GM12878 (cell line): ENCODE measurements around the gene EMILIN2. TPM values are rescaled to one million over a fixed set of nuclear protein-coding genes. Genes with fewer than 3 reads are reported as not detected.

Experiments used
- ATAC-seq: fragments of 200-7000 bp; cut with Tn5 transposase; 3 replicates; pipeline ENCODE4 v1.9.1; 2020; ENCODE audit warnings: mild to moderate bottlenecking, moderate library complexity
- BruUV-seq: library from RNA; stranded (reverse); fragments of 400-500 nt; replicated peaks from 2 replicates; lab custom pipeline; 2021; lab: Mats Ljungman, UMichigan
- CTCF ChIA-PET: fragments of 300-600 bp; sonication (Branson Sonifier 250); formaldehyde crosslinking; extraction: SDS; loops from one replicate; lab custom pipeline; 2021; ENCODE audit warnings: inconsistent platforms; lab: Yijun Ruan, JAX
- POLR2A ChIA-PET: fragments of 350-600 bp; formaldehyde crosslinking; extraction: SDS; loops from one replicate; lab custom pipeline; 2021; ENCODE audit warnings: inconsistent platforms; lab: Charles Lee
- RAD21 ChIA-PET: fragments of 300-600 bp; sonication (Branson Sonifier 250); formaldehyde crosslinking; loops from one replicate; lab custom pipeline; 2023; ENCODE audit warnings: antibody characterized with exemption; ENCODE audit not compliant: unreplicated experiment; lab: Charles Lee
- SMC1A ChIA-PET: fragments of 300-600 bp; sonication (Branson Sonifier 250); formaldehyde crosslinking; loops from one replicate; lab custom pipeline; 2023; ENCODE audit not compliant: unreplicated experiment, uncharacterized antibody; lab: Charles Lee
- DNase-seq: peaks from one replicate; pipeline ENCODE4 v3.0.0-alpha.2; 2011; ENCODE audit warnings: low read depth, low spot score
- FAIRE-seq: peaks from 3 replicates; lab custom pipeline; 2011; peaks lifted over from hg19 to GRCh38; lab: Jason Lieb, UNC
- H2AFZ ChIP-seq: 2 replicates; pipeline ENCODE4 v1.6.0; 2011; ENCODE audit warnings: low read depth, low read length, control low read depth; ENCODE audit not compliant: control insufficient read depth
- H3K27ac ChIP-seq: 2 replicates; pipeline ENCODE4 v1.5.1; 2011; ENCODE audit warnings: control low read depth; ENCODE audit not compliant: control insufficient read depth, insufficient read depth
- H3K27me3 ChIP-seq, 2 experiments: replicated peaks in 1 of 2; 2 replicates each; pipeline versions ENCODE4 v1.6.0 to v1.6.1; 2011; ENCODE audit warnings: low read length in 1 of 2; ENCODE audit not compliant: control insufficient read depth in 2 of 2, insufficient read depth in 2 of 2
- H3K36me3 ChIP-seq, 2 experiments: 2 replicates each; pipeline ENCODE4 v1.5.1; 2011; ENCODE audit warnings: low read length in 1 of 2; ENCODE audit not compliant: control insufficient read depth in 2 of 2, insufficient read depth in 2 of 2
- H3K4me1 ChIP-seq: 2 replicates; pipeline ENCODE4 v1.6.1; 2011; ENCODE audit warnings: mild to moderate bottlenecking, low read length, moderate library complexity, mixed read lengths; ENCODE audit not compliant: control insufficient read depth, insufficient read depth
- H3K4me2 ChIP-seq: 2 replicates; pipeline ENCODE4 v1.6.0; 2011; ENCODE audit warnings: control low read depth; ENCODE audit not compliant: control insufficient read depth, insufficient read depth
- H3K4me3 ChIP-seq: fragments of 200-600 bp; sonication (generic); 2 replicates; pipeline ENCODE4 v1.5.1; 2016
- H3K79me2 ChIP-seq: 2 replicates; pipeline ENCODE4 v1.6.0; 2011; ENCODE audit warnings: low read length; ENCODE audit not compliant: control insufficient read depth, insufficient read depth
- H3K9ac ChIP-seq: 2 replicates; pipeline ENCODE4 v1.8.0; 2011; ENCODE audit warnings: low read length, control low read depth, mixed read lengths; ENCODE audit not compliant: control insufficient read depth, insufficient read depth
- H3K9me3 ChIP-seq: replicated peaks from 3 replicates; pipeline ENCODE4 v1.5.1; 2011; ENCODE audit warnings: mild to moderate bottlenecking, low read length; ENCODE audit not compliant: control insufficient read depth, insufficient read depth
- H4K20me1 ChIP-seq: 2 replicates; pipeline ENCODE4 v1.6.0; 2011; ENCODE audit not compliant: control insufficient read depth, insufficient read depth
- BACH1 ChIP-seq: fragments of 450-650 bp; IDR thresholded peaks from 2 replicates; pipeline ENCODE4 v1.6.1; 2017; ENCODE audit warnings: mild to moderate bottlenecking, borderline replicate concordance
- BMI1 ChIP-seq: fragments of 450-650 bp; IDR thresholded peaks from 2 replicates; pipeline ENCODE4 v1.6.1; 2016; ENCODE audit warnings: mild to moderate bottlenecking, moderate library complexity, borderline replicate concordance
- CBFB ChIP-seq: IDR thresholded peaks from 2 replicates; pipeline ENCODE4 v1.6.1; 2016; ENCODE audit warnings: antibody characterized with exemption, low read depth
- CHD2 ChIP-seq: IDR thresholded peaks from 2 replicates; pipeline ENCODE4 v1.6.1; 2011; ENCODE audit warnings: low read depth, low read length, improper control_type of control experiment, borderline replicate concordance
- FOXM1 ChIP-seq: IDR thresholded peaks from 2 replicates; pipeline ENCODE4 v1.6.1; 2012; ENCODE audit warnings: low read depth, mild to moderate bottlenecking, inconsistent platforms, low read length, moderate library complexity
- GABPA ChIP-seq: IDR thresholded peaks from 2 replicates; pipeline ENCODE4 v1.6.1; 2014; ENCODE audit warnings: antibody characterized with exemption, low read depth, mild to moderate bottlenecking, inconsistent platforms
- IKZF2 ChIP-seq, 2 experiments: fragments of 450-650 bp; IDR thresholded peaks; 2 replicates each; pipeline ENCODE4 v1.6.1; 2017; ENCODE audit warnings: mild to moderate bottlenecking in 2 of 2, moderate library complexity in 2 of 2
- KAT2A ChIP-seq: conservative IDR thresholded peaks from 2 replicates; pipeline ENCODE4 v1.6.1; 2011; ENCODE audit warnings: low read depth, low read length; ENCODE audit not compliant: control insufficient read depth
- KDM1A ChIP-seq: fragments of 200-600 bp; sonication (generic); IDR thresholded peaks from 2 replicates; pipeline ENCODE4 v1.6.1; 2016; ENCODE audit warnings: borderline replicate concordance
- MXI1 ChIP-seq: fragments of 150-350 bp; IDR thresholded peaks from 2 replicates; pipeline ENCODE4 v1.6.1; 2011; ENCODE audit warnings: low read depth, mild to moderate bottlenecking, inconsistent platforms, low read length, improper control_type of control experiment
- NBN ChIP-seq: fragments of 450-650 bp; IDR thresholded peaks from 2 replicates; pipeline ENCODE4 v1.6.1; 2016
- NR2C1 ChIP-seq: fragments of 450-650 bp; IDR thresholded peaks from 2 replicates; pipeline ENCODE4 v1.6.1; 2017; ENCODE audit warnings: antibody characterized with exemption, mild to moderate bottlenecking, moderate library complexity
- PAX5 ChIP-seq: IDR thresholded peaks from 2 replicates; pipeline ENCODE4 v1.6.1; 2011; ENCODE audit warnings: low read depth, low read length, borderline replicate concordance
- RUNX3 ChIP-seq: IDR thresholded peaks from 2 replicates; pipeline ENCODE4 v1.6.1; 2012; ENCODE audit warnings: low read length, inconsistent platforms
- WGBS: methylation state at CpG from one replicate; pipeline ENCODE4 v1.1.6; 2016; ENCODE audit warnings: low lambda C conversion rate; ENCODE audit not compliant: insufficient replicate concordance, insufficient coverage; ENCODE audit errors: missing lambda C conversion rate; 5-methylcytosine and 5-hydroxymethylcytosine counted together
- in situ Hi-C: fragments of 300-500 bp; cut with MboI; formaldehyde crosslinking; loops from 9 replicates; pipeline ENCODE4 v1.14.3; 2018; ENCODE audit warnings: mixed read lengths
- intact Hi-C: fragments of 100-400 bp; cut with micrococcal nuclease; formaldehyde crosslinking; loops from one replicate; pipeline ENCODE4 v1.14.2; 2022; ENCODE audit not compliant: unreplicated experiment
- polyA plus RNA-seq, 11 experiments: library from polyadenylated mRNA; depleted of rRNA in 4 of 11; unstranded in 6 of 11; stranded (reverse) in 5 of 11; fragments of >200 nt; fragmentation: Nextera tagmentation in 4 of 11; fragmentation: Illumina TruSeq in 1 of 11; extraction: Ambion mirVana in 4 of 11; extraction: Trizol in 1 of 11; gene quantifications; 1 replicate in 1 of 11; 2 replicates in 10 of 11; pipeline versions ENCODE4 v1.2.1 to v1.2.3, GENCODE V29; 2011 to 2016; ENCODE audit warnings: inconsistent platforms in 2 of 11, missing spikeins in 2 of 11, low read depth in 1 of 11
- total RNA-seq, 4 experiments: library from RNA; depleted of rRNA in 3 of 4; stranded (reverse); fragments of >200 nt in 3 of 4; fragmentation: Illumina TruSeq in 1 of 4; extraction: Trizol in 1 of 4; gene quantifications; 2 replicates each; pipeline versions ENCODE4 v1.2.1 to v1.2.3, GENCODE V29; 2013 to 2021

The EMILIN2 gene
- total and polyA plus RNA-seq, 10 of the 15 experiments (the other 5 are each of a cell fraction or from before 2014, with no cell fraction given), result 0.58 to 18.4 (median 5.9) TPM

DNA sequence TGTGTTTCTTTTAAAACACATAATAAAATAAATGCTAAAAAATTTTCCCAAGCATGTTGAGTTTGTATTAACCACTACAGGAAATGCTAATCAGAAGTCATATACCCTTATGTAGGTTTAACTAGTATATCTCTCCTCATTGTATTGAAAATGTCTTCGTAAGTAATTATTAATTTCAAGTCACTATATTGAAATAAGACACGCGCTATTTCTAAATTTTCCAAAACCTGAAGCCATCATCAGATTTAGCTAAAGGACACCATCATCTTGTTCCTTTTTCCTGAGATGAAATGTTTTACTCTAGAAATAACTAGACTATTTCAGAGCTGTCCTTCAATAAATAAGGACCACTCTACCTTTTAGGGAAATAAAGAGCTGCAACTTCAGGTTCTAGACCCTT, 87.2 kb downstream of the EMILIN2 start (continued):
- TF ChIP-seq BACH1, result no peak
- TF ChIP-seq KDM1A, result no peak
- no peak for TF ChIP-seq RUNX3
- TF ChIP-seq MXI1, result no peak
- no peak for TF ChIP-seq BMI1
- TF ChIP-seq, all 136 proteins: peak for 0

- ChIA-PET POLR2A (interaction anchor here (1.9 kb wide), 1 partner anchor 311 kb away, joined by 6 read pairs; no protein-coding TSS in a partner anchor), SMC1A (interaction anchor here (0.9 to 12.5 kb wide), 9 partner anchors 16 to 328 kb away, joined by 3 to 334 read pairs (median 4); partner anchors contain the start of gene MYL12A), CTCF (interaction anchor here (0.6 to 8.1 kb wide), 9 partner anchors 12 to 365 kb away, joined by 3 to 255 read pairs (median 5); no protein-coding TSS in a partner anchor), RAD21 (interaction anchor here (1.0 to 11.1 kb wide), 5 partner anchors 22 to 310 kb away, joined by 3 to 238 read pairs (median 38); partner anchors contain the start of gene MYL12A)
- Histone ChIP-seq H2AFZ (no peak overlapping the region), H3K27ac (no peak overlapping the region), H3K9ac (no peak overlapping the region), H3K4me3 (no peak overlapping the region), H3K79me2 (no peaks in the 10 kb centered on the region), H4K20me1 (no peaks in the 10 kb centered on the region), H3K4me2 (no peak overlapping the region), H3K9me3 (no peaks in the 10 kb centered on the region), H3K36me3 (peaks cover 5 to 52% of the 10 kb centered on the region in 2 experiments), H3K27me3 (no peaks in the 10 kb centered on the region), H3K4me1 (no peaks in the 10 kb centered on the region)
- intact Hi-C loops, result no loop called here
- 36% methylated on average over 3 of the region's 3 CpGs for WGBS
- TF ChIP-seq CBFB, result no peak
- TF ChIP-seq PAX5, result no peak
- no peak for TF ChIP-seq KAT2A
- TF ChIP-seq CHD2, result no peak
- TF ChIP-seq FOXM1, result no peak
- TF ChIP-seq NBN, result no peak
- no peak for TF ChIP-seq GABPA
- TF ChIP-seq NR2C1, result no peak
- TF ChIP-seq IKZF2 (IDR thresholded peaks at IDR 0.05), result no peak
- no TSS peak for BruUV-seq
- peak; percentile 49 for FAIRE-seq
- DNase-seq, result no peak
- no peak for ATAC-seq
- in situ Hi-C loops, result loop anchor here (5.0 to 10.0 kb wide), 2 partner anchors 199 to 312 kb away; partner anchors contain the start of gene MYL12A
Observed at GRCh38 chr18:2935438-2936192, 88.8 kb downstream of the EMILIN2 start.
